Left ventricle myocardium inferior (tissue), 1 donor: ENCODE results near the gene TOP3B. TPM values are rescaled to one million over a fixed set of nuclear protein-coding genes. Genes with fewer than 3 reads are reported as not detected.

Source experiments
- DNase-seq: peaks from one replicate; pipeline ENCODE4 v3.0.0-alpha.2; 2020
- H3K27ac ChIP-seq: fragments of 200-600 bp; replicated peaks from 2 replicates; pipeline ENCODE4 v1.8.0; 2021
- H3K27me3 ChIP-seq: fragments of 200-600 bp; 2 replicates; pipeline ENCODE4 v1.8.0; 2021; ENCODE audit warnings: low read depth
- H3K36me3 ChIP-seq: fragments of 200-600 bp; 2 replicates; pipeline ENCODE4 v1.8.0; 2021
- H3K4me1 ChIP-seq: fragments of 200-600 bp; 2 replicates; pipeline ENCODE4 v1.8.0; 2021
- H3K4me3 ChIP-seq: fragments of 200-600 bp; 2 replicates; pipeline ENCODE4 v1.8.0; 2021; ENCODE audit warnings: mild to moderate bottlenecking, moderate library complexity
- H3K9me3 ChIP-seq: fragments of 200-600 bp; replicated peaks from 2 replicates; pipeline ENCODE4 v1.8.0; 2021
- CTCF ChIP-seq: fragments of 200-600 bp; IDR thresholded peaks from 2 replicates; pipeline ENCODE4 v1.8.0; 2021; ENCODE audit warnings: antibody characterized with exemption, mild to moderate bottlenecking, borderline replicate concordance
- intact Hi-C: fragments of 100-400 bp; cut with micrococcal nuclease; formaldehyde crosslinking; loops from one replicate; pipeline ENCODE4 v1.11.0; 2022
- total RNA-seq: library from RNA; stranded (reverse); fragmentation: NEBNext Ultra II Directional; extraction: Animal tissue kit (Norgen Biotek cat#: 25700); gene quantifications from one replicate; pipeline ENCODE4 v1.2.1, GENCODE V29; 2021
- donor health status: DM: no; HTN: yes; CAD: no; lungs with severe emphysema.

TOP3B gene
- total RNA-seq, 1 donor from 2014 or later, result 11.2 TPM

- H3K36me3 ChIP-seq, result no peaks in the 10 kb centered on the region
- no peak for DNase-seq
- no peaks in the 10 kb centered on the region for H3K9me3 ChIP-seq
- no peaks in the 10 kb centered on the region for H3K4me1 ChIP-seq
- TF ChIP-seq CTCF, result no peak
- H3K27ac ChIP-seq, result no peak overlapping the region
- H3K27me3 ChIP-seq, result peaks cover 10% of the 10 kb centered on the region
- H3K4me3 ChIP-seq, result no peak overlapping the region
- intact Hi-C loops, result no loop called here
These were observed 38.7 kb upstream of the TOP3B start for GRCh38 chr22:22021162-22021750.

- H3K4me3 ChIP-seq, result no peak overlapping the region
- no peaks in the 10 kb centered on the region for H3K4me1 ChIP-seq
- no peak overlapping the region for H3K27ac ChIP-seq
- H3K36me3 ChIP-seq, result no peaks in the 10 kb centered on the region
- intact Hi-C loops, result no loop called here
- no peaks in the 10 kb centered on the region for H3K9me3 ChIP-seq
- peaks cover 10% of the 10 kb centered on the region for H3K27me3 ChIP-seq
- no peak for DNase-seq
- no peak for TF ChIP-seq CTCF
These were observed 37.9 kb upstream of the TOP3B start for GRCh38 chr22:22020425-22020852.

- Histone ChIP-seq H3K4me1 (no peaks in the 10 kb centered on the region), H3K9me3 (no peaks in the 10 kb centered on the region), H3K36me3 (no peaks in the 10 kb centered on the region), H3K27ac (no peak overlapping the region), H3K4me3 (no peak overlapping the region), H3K27me3 (peaks cover 10% of the 10 kb centered on the region)
- no peak for TF ChIP-seq CTCF
- intact Hi-C loops, result no loop called here
- DNase-seq, result no peak
These were observed 37.3 kb upstream of the TOP3B start for GRCh38 chr22:22019659-22020424.

- no peaks in the 10 kb centered on the region for H3K36me3 ChIP-seq
- DNase-seq, result no peak
- no peak overlapping the region for H3K4me3 ChIP-seq
- no peak overlapping the region for H3K27ac ChIP-seq
- TF ChIP-seq CTCF, result no peak
- intact Hi-C loops, result no loop called here
- no peaks in the 10 kb centered on the region for H3K9me3 ChIP-seq
- peaks cover 16% of the 10 kb centered on the region for H3K27me3 ChIP-seq
- H3K4me1 ChIP-seq, result no peaks in the 10 kb centered on the region
These were observed 36.5 kb upstream of the TOP3B start for GRCh38 chr22:22018825-22019658.

- Histone ChIP-seq H3K4me1 (no peaks in the 10 kb centered on the region), H3K9me3 (peaks cover 5% of the 10 kb centered on the region), H3K36me3 (no peaks in the 10 kb centered on the region), H3K27me3 (peaks cover 46% of the 10 kb centered on the region), H3K27ac (no peak overlapping the region), H3K4me3 (no peak overlapping the region)
- intact Hi-C loops, result no loop called here
- DNase-seq, result no peak
- TF ChIP-seq CTCF, result no peak
These were observed 33.0 kb upstream of the TOP3B start for GRCh38 chr22:22015631-22016030.
